ENCODE measurements around the gene SPNS2.

The SPNS2 gene

GRCh38 chr17:4585638-4585994 is 86.9 kb downstream of the SPNS2 start:
- H3K27ac ChIP-seq (ENCODE audit: low read depth, low read length) = no peak overlapping the region

GRCh38 chr17:4586043-4586442 is 87.4 kb downstream of the SPNS2 start:
- no peak overlapping the region for H3K9ac ChIP-seq (ENCODE audit: low read length)
- no peaks in the 10 kb centered on the region for H3K4me1 ChIP-seq (ENCODE audit: insufficient read depth, low read length)
- H3K27ac ChIP-seq (ENCODE audit: low read depth, low read length) = no peak overlapping the region
- no peaks in the 10 kb centered on the region for H3K36me3 ChIP-seq (ENCODE audit: insufficient read depth, low read length)
- no peak overlapping the region for H3K4me3 ChIP-seq (ENCODE audit: low read depth in 1 of 2, low read length in 2 of 2)
- no peaks in the 10 kb centered on the region for H3K9me3 ChIP-seq (ENCODE audit: low read length)
- peaks cover 11 to 28% of the 10 kb centered on the region in 2 donors for H3K27me3 ChIP-seq (ENCODE audit: control insufficient read depth in 1 of 2, insufficient read depth in 2 of 2, low read length in 2 of 2)

More at GRCh38 chr17:4585638-4585994, 86.9 kb downstream of the SPNS2 start:
- Histone ChIP-seq H3K9ac (ENCODE audit: low read length) (no peak overlapping the region), H3K4me3 (ENCODE audit: low read depth in 1 of 2, low read length in 2 of 2) (no peak overlapping the region), H3K27me3 (ENCODE audit: control insufficient read depth in 1 of 2, insufficient read depth in 2 of 2, low read length in 2 of 2) (peaks cover 11 to 28% of the 10 kb centered on the region in 2 donors), H3K36me3 (ENCODE audit: insufficient read depth, low read length) (no peaks in the 10 kb centered on the region), H3K9me3 (ENCODE audit: low read length) (no peaks in the 10 kb centered on the region), H3K4me1 (ENCODE audit: insufficient read depth, low read length) (no peaks in the 10 kb centered on the region)

GRCh38 chr17:4587195-4587594 is 88.5 kb downstream of the SPNS2 start:
- Histone ChIP-seq H3K27ac (ENCODE audit: low read depth, low read length) (no peak overlapping the region), H3K4me1 (ENCODE audit: insufficient read depth, low read length) (no peaks in the 10 kb centered on the region)

GRCh38 chr17:4587803-4588202 is 89.1 kb downstream of the SPNS2 start:
- Histone ChIP-seq H3K36me3 (ENCODE audit: insufficient read depth, low read length) (no peaks in the 10 kb centered on the region), H3K4me3 (ENCODE audit: low read depth in 1 of 2, low read length in 2 of 2) (no peak overlapping the region), H3K27me3 (ENCODE audit: control insufficient read depth in 1 of 2, insufficient read depth in 2 of 2, low read length in 2 of 2) (peaks cover 11 to 28% of the 10 kb centered on the region in 2 donors), H3K9ac (ENCODE audit: low read length) (no peak overlapping the region), H3K27ac (ENCODE audit: low read depth, low read length) (no peak overlapping the region), H3K9me3 (ENCODE audit: low read length) (no peaks in the 10 kb centered on the region), H3K4me1 (ENCODE audit: insufficient read depth, low read length) (no peaks in the 10 kb centered on the region)

More at GRCh38 chr17:4587195-4587594, 88.5 kb downstream of the SPNS2 start:
- no peaks in the 10 kb centered on the region for H3K36me3 ChIP-seq (ENCODE audit: insufficient read depth, low read length)
- H3K27me3 ChIP-seq (ENCODE audit: control insufficient read depth in 1 of 2, insufficient read depth in 2 of 2, low read length in 2 of 2) = peaks cover 11 to 28% of the 10 kb centered on the region in 2 donors
- no peak overlapping the region for H3K9ac ChIP-seq (ENCODE audit: low read length)
- H3K9me3 ChIP-seq (ENCODE audit: low read length) = no peaks in the 10 kb centered on the region
- H3K4me3 ChIP-seq (ENCODE audit: low read depth in 1 of 2, low read length in 2 of 2) = no peak overlapping the region

GRCh38 chr17:4588391-4588790 is 89.7 kb downstream of the SPNS2 start:
- Histone ChIP-seq H3K4me3 (ENCODE audit: low read depth in 1 of 2, low read length in 2 of 2) (no peak overlapping the region), H3K27ac (ENCODE audit: low read depth, low read length) (no peak overlapping the region)

More at GRCh38 chr17:4588391-4588790, 89.7 kb downstream of the SPNS2 start:
- Histone ChIP-seq H3K27me3 (ENCODE audit: control insufficient read depth in 1 of 2, insufficient read depth in 2 of 2, low read length in 2 of 2) (peaks cover 11 to 24% of the 10 kb centered on the region in 2 donors), H3K36me3 (ENCODE audit: insufficient read depth, low read length) (no peaks in the 10 kb centered on the region), H3K4me1 (ENCODE audit: insufficient read depth, low read length) (no peaks in the 10 kb centered on the region), H3K9me3 (ENCODE audit: low read length) (no peaks in the 10 kb centered on the region), H3K9ac (ENCODE audit: low read length) (no peak overlapping the region)
